DOHH2 (cell line): ENCODE data around the gene TULP3.

Source experiments
- CTCF ChIP-seq: fragments of 200-600 bp; sonication (generic); IDR thresholded peaks from one replicate; pipeline ENCODE4 v1.5.1; 2014; ENCODE audit warnings: antibody characterized with exemption, mild to moderate bottlenecking, low read depth, low read length; ENCODE audit not compliant: poor library complexity, severe bottlenecking
- EZH2phosphoT487 ChIP-seq: fragments of 200-600 bp; sonication (generic); IDR thresholded peaks from 2 replicates; pipeline ENCODE4 v1.6.1; 2017; ENCODE audit warnings: borderline replicate concordance, mild to moderate bottlenecking, antibody characterized with exemption, low read length, moderate library complexity, mixed read lengths

- TF ChIP-seq CTCF (no peak), EZH2phosphoT487 (no peak)
Observed at GRCh38 chr12:2960390-2960956, 69.8 kb downstream of the TULP3 start.
